Osteocyte (in vitro differentiated cells): ENCODE data around the gene PMP22. TPM values are rescaled to one million over a fixed set of nuclear protein-coding genes. Genes with fewer than 3 reads are reported as not detected.
A peak's percentile ranks its signal among the peaks of the same experiment; 100 is the strongest.

ENCODE experiments used
- DNase-seq: peaks from one replicate; pipeline ENCODE4 v3.0.0; 2021; ENCODE audit warnings: mixed read lengths; ENCODE audit not compliant: unreplicated experiment; ENCODE audit errors: extremely low spot score
- H3K27ac Mint-ChIP-seq: one replicate; pipeline ENCODE4 v1.8.0; 2021; ENCODE audit warnings: mild to moderate bottlenecking, mixed read lengths; ENCODE audit not compliant: unreplicated experiment
- H3K27me3 Mint-ChIP-seq: one replicate; pipeline ENCODE4 v1.8.0; 2021; ENCODE audit warnings: mixed read lengths; ENCODE audit not compliant: unreplicated experiment
- H3K36me3 Mint-ChIP-seq: one replicate; pipeline ENCODE4 v1.8.0; 2021; ENCODE audit warnings: mixed read lengths; ENCODE audit not compliant: unreplicated experiment
- H3K4me1 Mint-ChIP-seq: one replicate; pipeline ENCODE4 v1.8.0; 2021; ENCODE audit warnings: mixed read lengths; ENCODE audit not compliant: unreplicated experiment
- H3K4me3 Mint-ChIP-seq: one replicate; pipeline ENCODE4 v1.8.0; 2021; ENCODE audit warnings: mild to moderate bottlenecking, moderate library complexity, mixed read lengths; ENCODE audit not compliant: unreplicated experiment
- H3K9me3 Mint-ChIP-seq: one replicate; pipeline ENCODE4 v1.8.0; 2021; ENCODE audit warnings: mixed read lengths; ENCODE audit not compliant: unreplicated experiment
- CTCF ChIP-seq: fragments of 200-600 bp; sonication (generic); IDR thresholded peaks from 2 replicates; pipeline ENCODE4 v1.5.0; 2021; ENCODE audit warnings: antibody characterized with exemption, mild to moderate bottlenecking, moderate library complexity
- total RNA-seq: library from RNA; stranded (reverse); gene quantifications from 2 replicates; pipeline ENCODE4 v1.2.1, GENCODE V29; 2021

PMP22 gene
- total RNA-seq, 1 donor from 2014 or later: 188 TPM

- peaks cover 14% of the 10 kb centered on the region for H3K4me1 Mint-ChIP-seq
- TF ChIP-seq CTCF: no peak
- peaks cover 5% of the 10 kb centered on the region for H3K9me3 Mint-ChIP-seq
- peak overlapping the region; percentile 87 for H3K27ac Mint-ChIP-seq
- no peaks in the 10 kb centered on the region for H3K36me3 Mint-ChIP-seq
- no peak for DNase-seq
- H3K27me3 Mint-ChIP-seq: no peaks in the 10 kb centered on the region
- H3K4me3 Mint-ChIP-seq: no peak overlapping the region
Observed at GRCh38 chr17:15278924-15279477, 13.9 kb upstream of the PMP22 start.

GRCh38 chr17:15278380-15278779 is 13.3 kb upstream of the PMP22 start:
- peaks cover 5% of the 10 kb centered on the region for H3K9me3 Mint-ChIP-seq
- DNase-seq: no peak
- peaks cover 20% of the 10 kb centered on the region for H3K4me1 Mint-ChIP-seq
- no peaks in the 10 kb centered on the region for H3K27me3 Mint-ChIP-seq
- TF ChIP-seq CTCF: no peak
- H3K27ac Mint-ChIP-seq: peak overlapping the region; percentile 87
- no peaks in the 10 kb centered on the region for H3K36me3 Mint-ChIP-seq
- H3K4me3 Mint-ChIP-seq: peak overlapping the region; percentile 63

- peaks cover 49% of the 10 kb centered on the region for H3K4me1 Mint-ChIP-seq
- H3K9me3 Mint-ChIP-seq: no peaks in the 10 kb centered on the region
- TF ChIP-seq CTCF: no peak
- H3K27ac Mint-ChIP-seq: no peak overlapping the region
- no peak overlapping the region for H3K4me3 Mint-ChIP-seq
- no peak for DNase-seq
- H3K36me3 Mint-ChIP-seq: no peaks in the 10 kb centered on the region
- H3K27me3 Mint-ChIP-seq: no peaks in the 10 kb centered on the region
Observed at GRCh38 chr17:15274017-15274416, 8.9 kb upstream of the PMP22 start.

- TF ChIP-seq CTCF: no peak
- Mint-ChIP-seq H3K36me3 (no peaks in the 10 kb centered on the region), H3K27me3 (no peaks in the 10 kb centered on the region), H3K9me3 (no peaks in the 10 kb centered on the region), H3K4me3 (no peak overlapping the region), H3K4me1 (peaks cover 46% of the 10 kb centered on the region), H3K27ac (peak overlapping the region; percentile 81)
- DNase-seq: no peak
Observed at GRCh38 chr17:15273141-15273793, 8.1 kb upstream of the PMP22 start.

- H3K27ac Mint-ChIP-seq: peak overlapping the region; percentile 5
- H3K4me1 Mint-ChIP-seq: peaks cover 47% of the 10 kb centered on the region
Observed at GRCh38 chr17:15271741-15272140, 6.6 kb upstream of the PMP22 start.

More at GRCh38 chr17:15271741-15272140, 6.6 kb upstream of the PMP22 start:
- H3K27me3 Mint-ChIP-seq: no peaks in the 10 kb centered on the region
- no peaks in the 10 kb centered on the region for H3K36me3 Mint-ChIP-seq
- no peak for DNase-seq
- TF ChIP-seq CTCF: no peak
- no peak overlapping the region for H3K4me3 Mint-ChIP-seq
- no peaks in the 10 kb centered on the region for H3K9me3 Mint-ChIP-seq
